IPS-18c (cell line): ENCODE data around the gene MCM10.
"Not testable (repeated sequence)": the region's sequence is repeated elsewhere in the genome, so short reads cannot be mapped to it uniquely, and the experiment has no call there.

Experiments used
- H3K4me3 ChIP-seq: 2 replicates; pipeline ENCODE4 v1.7.0; 2013; ENCODE audit warnings: low read depth, mild to moderate bottlenecking, low read length, moderate library complexity; ENCODE audit not compliant: insufficient read depth
- H3K9me3 ChIP-seq: one replicate; pipeline ENCODE4 v1.6.1; 2013; ENCODE audit warnings: mild to moderate bottlenecking, low read length, moderate library complexity; ENCODE audit not compliant: control insufficient read depth, insufficient read depth

Gene MCM10

GRCh38 chr10:13234172-13234571, 72.8 kb downstream of the MCM10 start, which contains the start of gene UCMA:
TSS of gene UCMA (minus strand) at chr10:13234374. CDS start at chr10:13234258, 116 bp downstream.
- no peak within 1 kb of the TSS for H3K4me3 ChIP-seq
- no peaks in the 10 kb centered on the region for H3K9me3 ChIP-seq

- H3K4me3 ChIP-seq, H3K9me3 ChIP-seq: not testable (repeated sequence)
Observed at GRCh38 chr10:13234736-13235135, 73.4 kb downstream of the MCM10 start.

DNA sequence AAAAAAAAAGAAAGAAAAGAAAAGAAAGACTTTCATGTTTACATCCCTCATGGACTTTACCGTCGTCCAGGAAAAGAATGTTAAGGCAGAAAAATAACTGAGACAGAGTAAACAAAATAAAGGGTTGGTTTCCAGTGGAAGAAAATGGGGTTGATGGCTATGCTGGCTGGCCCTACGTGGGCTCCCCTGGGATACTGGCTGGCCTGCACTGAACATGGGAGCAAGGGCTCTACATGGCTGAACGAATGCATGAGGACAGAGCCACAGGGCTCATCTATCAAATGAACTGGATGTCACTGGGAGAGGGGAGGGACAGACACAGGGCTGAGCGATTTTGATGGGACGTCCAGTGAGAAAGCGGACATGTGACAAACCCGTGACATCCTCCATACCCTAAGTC, 75.3 kb downstream of the MCM10 start:
- Histone ChIP-seq H3K9me3 (no peaks in the 10 kb centered on the region), H3K4me3 (no peak overlapping the region)

- no peaks in the 10 kb centered on the region for H3K9me3 ChIP-seq
- H3K4me3 ChIP-seq: no peak overlapping the region
Observed at GRCh38 chr10:13238271-13239077, 77.1 kb downstream of the MCM10 start.

- H3K9me3 ChIP-seq: no peaks in the 10 kb centered on the region
Observed at GRCh38 chr10:13239923-13240322, 78.6 kb downstream of the MCM10 start.

GRCh38 chr10:13241613-13242012, 80.3 kb downstream of the MCM10 start:
- Histone ChIP-seq H3K4me3 (no peak overlapping the region), H3K9me3 (no peaks in the 10 kb centered on the region)

More at GRCh38 chr10:13239923-13240322, 78.6 kb downstream of the MCM10 start:
- no peak overlapping the region for H3K4me3 ChIP-seq

DNA sequence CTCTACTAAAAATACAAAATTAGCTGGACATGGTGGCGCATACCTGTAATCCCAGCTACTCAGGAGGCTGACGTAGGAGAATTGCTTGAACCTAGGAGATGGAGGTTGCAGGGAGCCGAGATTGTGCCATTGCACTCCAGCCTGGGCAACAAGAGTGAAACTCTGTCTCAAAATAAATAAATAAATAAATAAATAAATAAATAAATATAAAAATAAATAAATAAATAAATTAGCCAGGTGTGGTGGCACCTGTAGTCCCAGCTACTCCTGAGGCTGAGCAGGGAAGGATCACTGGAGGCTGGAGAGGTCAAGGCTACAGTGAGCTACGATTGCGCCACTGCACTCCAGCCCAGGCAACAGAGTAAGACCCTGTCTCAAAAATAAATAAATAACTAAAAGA, 80.9 kb downstream of the MCM10 start:
- not testable (repeated sequence) for H3K4me3 ChIP-seq, H3K9me3 ChIP-seq

DNA sequence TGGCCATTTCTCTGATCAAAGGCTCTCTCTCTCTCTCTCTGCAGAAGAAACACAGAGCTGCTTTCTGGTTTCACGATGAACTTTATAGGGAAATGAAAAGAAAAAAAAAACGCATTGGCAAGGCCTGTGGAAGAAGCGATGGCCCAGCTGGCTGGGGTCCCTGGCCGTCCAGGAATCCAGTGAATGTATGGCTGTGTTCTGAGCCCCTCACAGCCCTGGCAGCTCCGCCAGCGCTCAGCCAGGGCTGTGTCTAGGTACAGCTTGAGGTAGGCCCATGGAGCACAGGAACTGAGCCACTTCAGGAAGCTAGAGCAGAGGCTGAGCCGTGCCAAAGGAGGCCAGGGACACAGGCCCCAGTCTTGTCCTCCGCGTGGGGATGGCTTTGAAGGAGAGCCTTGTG, 85.9 kb downstream of the MCM10 start:
- H3K9me3 ChIP-seq: no peaks in the 10 kb centered on the region
- no peak overlapping the region for H3K4me3 ChIP-seq

DNA sequence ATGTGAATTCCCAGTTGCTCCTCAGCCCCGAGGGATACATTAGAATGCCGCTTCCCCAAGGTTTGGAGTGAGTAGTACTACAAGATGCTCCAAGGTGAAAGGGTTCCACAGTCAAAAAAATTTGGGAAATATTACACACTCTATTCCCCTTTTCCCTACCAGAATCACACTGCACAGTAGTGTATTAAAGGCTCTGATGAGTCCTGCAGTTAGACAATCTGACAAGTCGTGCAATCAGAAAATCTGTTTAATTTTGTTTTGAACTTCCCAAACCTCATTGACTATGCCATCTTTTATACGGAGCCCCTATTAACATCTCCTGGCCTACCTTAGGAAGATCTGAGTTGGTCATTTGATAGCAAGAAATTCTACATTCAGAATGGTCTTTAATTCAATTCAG, 86.4 kb downstream of the MCM10 start:
- H3K4me3 ChIP-seq: no peak overlapping the region
- no peaks in the 10 kb centered on the region for H3K9me3 ChIP-seq

DNA sequence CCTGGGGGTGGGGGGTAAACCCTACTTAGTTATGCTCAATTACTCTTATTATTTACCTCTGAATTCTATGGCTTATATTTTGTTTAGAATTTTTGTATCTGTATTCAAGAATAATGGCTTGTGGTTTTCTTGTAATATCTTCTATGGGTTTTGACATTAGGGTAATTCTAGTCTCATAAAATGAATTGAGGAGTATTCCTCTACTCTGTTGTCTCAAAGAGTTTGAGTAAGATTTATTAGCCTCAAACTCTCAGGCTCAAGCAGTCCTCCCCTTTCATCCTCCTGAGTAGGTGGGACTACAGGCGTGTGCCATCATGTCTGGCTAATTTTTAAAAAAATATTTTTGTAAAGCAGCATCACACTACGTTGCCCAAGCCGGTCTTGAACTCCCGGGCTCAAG, 92.4 kb downstream of the MCM10 start:
- no peak overlapping the region for H3K4me3 ChIP-seq

GRCh38 chr10:13256627-13257026, 95.3 kb downstream of the MCM10 start:
- H3K4me3 ChIP-seq: no peak overlapping the region
- peaks cover 6% of the 10 kb centered on the region for H3K9me3 ChIP-seq

More for the DNA sequence above, 92.4 kb downstream of the MCM10 start:
- peaks cover 4% of the 10 kb centered on the region for H3K9me3 ChIP-seq

DNA sequence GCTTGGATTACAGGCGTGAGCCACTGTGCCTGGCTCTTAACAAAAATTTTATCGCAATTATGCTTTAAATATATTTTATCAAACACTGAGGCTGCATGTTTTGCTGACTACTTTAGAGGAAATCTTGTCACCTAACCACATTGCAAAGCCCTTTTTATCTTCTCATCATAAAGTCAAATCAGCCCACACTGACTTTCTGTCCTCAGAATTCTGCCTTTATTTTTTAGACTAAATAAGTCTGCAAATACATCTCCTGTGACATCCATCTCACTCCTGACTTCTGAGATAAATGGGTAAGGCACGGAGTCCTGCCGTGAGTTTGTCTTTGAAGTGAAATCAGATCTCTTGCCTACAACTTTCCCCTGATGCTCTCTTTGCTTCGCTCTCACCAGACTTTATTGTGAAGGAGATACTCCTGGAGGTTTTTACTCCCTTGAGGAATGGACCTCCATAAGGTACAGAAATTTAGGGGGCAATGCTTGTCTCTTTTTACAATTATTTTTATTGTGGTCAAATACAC, 96.3 kb downstream of the MCM10 start:
- Histone ChIP-seq H3K4me3 (no peak overlapping the region), H3K9me3 (peaks cover 6% of the 10 kb centered on the region)
